Measurements from ENCODE around the gene UBAC1. TPM values are rescaled to one million over a fixed set of nuclear protein-coding genes. Genes with fewer than 3 reads are reported as not detected.

The UBAC1 gene
- total and polyA plus RNA-seq, 11 donors: 71.1 to 140 (median 100) TPM

GRCh38 chr9:135992486-135993408, 31.6 kb upstream of the UBAC1 start:
- Histone ChIP-seq H3K27me3 (no peaks in the 10 kb centered on the region), H3K4me1 (peaks cover 10 to 64% (median 32%) of the 10 kb centered on the region in 12 donors), H3K4me3 (peak overlapping the region in 10 of 12 donors; percentile 1 to 55 (median 38)), H3K36me3 (no peaks in the 10 kb centered on the region), H3K9me3 (no peaks in the 10 kb centered on the region), H3K27ac (peak overlapping the region; percentile 75 to 98 (median 90))
- TF ChIP-seq POLR2A (IDR thresholded peaks at IDR 0.05) (no peak), CTCF (IDR thresholded peaks at IDR 0.05) (peak in 1 of 12 donors; percentile 12)
- ATAC-seq (peak; percentile 80 to 95 (median 90)), DNase-seq (peak; percentile 89 to 93 (median 90))
- 7 to 10% (median 9%) methylated on average over 12 to 32 of the region's 32 CpGs for WGBS, 4 donors
- intact Hi-C loops (cut with DNase I): loop anchor here in 1 of 10 donors (10.0 kb wide), 1 partner anchor 52 kb away; no protein-coding TSS in a partner anchor

GRCh38 chr9:135991771-135992170, 30.6 kb upstream of the UBAC1 start:
- 87 to 94% (median 89%) methylated on average over 18 of the region's 18 CpGs for WGBS, 4 donors
- H3K27me3 ChIP-seq: no peaks in the 10 kb centered on the region
- TF ChIP-seq POLR2A (IDR thresholded peaks at IDR 0.05) (no peak), CTCF (IDR thresholded peaks at IDR 0.05) (no peak)
- DNase-seq (peak in 1 of 5 donors; percentile 26), ATAC-seq (no peak)
- H3K27ac ChIP-seq: peak overlapping the region in 11 of 12 donors; percentile 75 to 98 (median 90)
- no peaks in the 10 kb centered on the region for H3K36me3 ChIP-seq
- H3K9me3 ChIP-seq: no peaks in the 10 kb centered on the region
- peak overlapping the region in 1 of 12 donors; percentile 55 for H3K4me3 ChIP-seq
- peaks cover 10 to 56% (median 32%) of the 10 kb centered on the region in 12 donors for H3K4me1 ChIP-seq
- intact Hi-C loops (cut with DNase I): loop anchor here in 1 of 10 donors (10.0 kb wide), 1 partner anchor 53 kb away; no protein-coding TSS in a partner anchor

GRCh38 chr9:135990468-135991429, 29.6 kb upstream of the UBAC1 start:
- no peaks in the 10 kb centered on the region for H3K27me3 ChIP-seq
- peaks cover 10 to 56% (median 32%) of the 10 kb centered on the region in 12 donors for H3K4me1 ChIP-seq
- WGBS, 4 donors: 27 to 40% (median 37%) methylated on average over 17 to 21 of the region's 21 CpGs
- intact Hi-C loops (cut with DNase I): loop anchor here in 1 of 10 donors (10.0 kb wide), 1 partner anchor 54 kb away; no protein-coding TSS in a partner anchor
- H3K36me3 ChIP-seq: no peaks in the 10 kb centered on the region
- TF ChIP-seq POLR2A (IDR thresholded peaks at IDR 0.05) (no peak), CTCF (IDR thresholded peaks at IDR 0.05) (no peak)
- DNase-seq (peak in 2 of 5 donors; percentile 66), ATAC-seq (peak in 3 of 4 donors; percentile 8 to 23 (median 14))
- H3K27ac ChIP-seq: peak overlapping the region in 8 of 12 donors; percentile 10 to 98 (median 34)
- H3K9me3 ChIP-seq: no peaks in the 10 kb centered on the region
- H3K4me3 ChIP-seq: peak overlapping the region in 4 of 12 donors; percentile 12 to 31 (median 19)
